K562 (cell line): ENCODE data around the gene KRT71.

Source experiments
- FOXP1 ChIP-seq: sonication (generic); formaldehyde crosslinking; IDR thresholded peaks from 2 replicates; pipeline ENCODE4 v1.8.0; 2022; ENCODE audit warnings: mild to moderate bottlenecking, missing genetic modification reagents
- LARP7 ChIP-seq: fragments of 450-650 bp; IDR thresholded peaks from 2 replicates; pipeline ENCODE4 v1.6.1; 2016
- MEF2A ChIP-seq: IDR thresholded peaks from 2 replicates; pipeline ENCODE4 v1.6.1; 2011; ENCODE audit warnings: low read depth, mild to moderate bottlenecking, low read length, moderate library complexity; ENCODE audit not compliant: control insufficient read depth
- NR2F6 ChIP-seq: fragments of 450-650 bp; formaldehyde crosslinking; IDR thresholded peaks from 2 replicates; pipeline ENCODE4 v1.4.0; 2020; ENCODE audit warnings: mild to moderate bottlenecking
- POLR2A ChIP-seq: fragments of 450-650 bp; conservative IDR thresholded peaks from 2 replicates; pipeline ENCODE4 v1.6.1; 2016
- ZNF165 ChIP-seq: fragments of 250-450 bp; sonication (Bioruptor Pico); IDR thresholded peaks from 2 replicates; pipeline ENCODE4 v1.4.0; 2020; ENCODE audit warnings: borderline replicate concordance
- ZNF184 ChIP-seq: sonication (generic); formaldehyde crosslinking; IDR thresholded peaks from 2 replicates; pipeline ENCODE4 v1.5.0; 2020; ENCODE audit warnings: missing genetic modification reagents

DNA sequence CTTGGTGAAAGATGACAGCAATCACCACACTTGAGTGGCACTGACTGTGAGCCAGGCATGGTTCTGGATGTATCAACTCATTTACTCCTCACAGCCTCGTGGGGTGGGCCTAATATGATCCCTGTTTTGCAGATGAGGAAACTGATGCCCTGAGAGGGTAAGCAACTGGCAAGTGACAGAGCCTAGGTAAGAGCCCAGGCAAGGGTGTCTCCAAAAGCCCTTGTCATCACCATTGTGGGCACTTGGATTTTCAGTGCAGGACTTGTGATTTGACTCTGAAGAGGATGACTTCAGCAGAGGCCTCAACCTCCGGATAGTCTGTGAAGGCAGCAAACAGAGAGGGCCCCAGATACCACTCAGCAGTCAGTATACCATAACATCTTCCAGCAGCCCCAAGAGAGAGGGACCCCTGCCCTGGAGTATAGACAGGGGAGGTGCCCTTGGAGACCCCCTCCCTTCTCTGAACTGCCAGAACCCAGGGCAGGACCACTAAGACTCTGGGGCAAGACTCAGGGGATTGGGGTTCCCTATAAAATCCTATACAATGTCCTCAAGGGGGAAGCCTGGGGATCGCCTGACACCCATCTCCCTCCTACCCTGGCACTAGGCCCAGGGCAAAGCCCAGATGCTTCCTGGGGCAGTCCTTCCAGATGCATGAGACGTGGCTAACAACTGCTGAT is 25.7 kb downstream of the KRT71 start:
- TF ChIP-seq FOXP1 (CRISPR knock-in tag) (no peak), NR2F6 (CRISPR knock-in tag) (no peak), ZNF165 (CRISPR knock-in tag) (no peak), LARP7 (no peak), ZNF184 (no peak), POLR2A (no peak), MEF2A (no peak)
